Measurements from ENCODE around the gene TBC1D22B. TPM values are rescaled to one million over a fixed set of nuclear protein-coding genes. Genes with fewer than 3 reads are reported as not detected.

Gene TBC1D22B
- total and polyA plus RNA-seq, 2 donors (not counting 3 experiments of a cell fraction or from before 2014, with no cell fraction given): 13.1 to 13.6 TPM

DNA sequence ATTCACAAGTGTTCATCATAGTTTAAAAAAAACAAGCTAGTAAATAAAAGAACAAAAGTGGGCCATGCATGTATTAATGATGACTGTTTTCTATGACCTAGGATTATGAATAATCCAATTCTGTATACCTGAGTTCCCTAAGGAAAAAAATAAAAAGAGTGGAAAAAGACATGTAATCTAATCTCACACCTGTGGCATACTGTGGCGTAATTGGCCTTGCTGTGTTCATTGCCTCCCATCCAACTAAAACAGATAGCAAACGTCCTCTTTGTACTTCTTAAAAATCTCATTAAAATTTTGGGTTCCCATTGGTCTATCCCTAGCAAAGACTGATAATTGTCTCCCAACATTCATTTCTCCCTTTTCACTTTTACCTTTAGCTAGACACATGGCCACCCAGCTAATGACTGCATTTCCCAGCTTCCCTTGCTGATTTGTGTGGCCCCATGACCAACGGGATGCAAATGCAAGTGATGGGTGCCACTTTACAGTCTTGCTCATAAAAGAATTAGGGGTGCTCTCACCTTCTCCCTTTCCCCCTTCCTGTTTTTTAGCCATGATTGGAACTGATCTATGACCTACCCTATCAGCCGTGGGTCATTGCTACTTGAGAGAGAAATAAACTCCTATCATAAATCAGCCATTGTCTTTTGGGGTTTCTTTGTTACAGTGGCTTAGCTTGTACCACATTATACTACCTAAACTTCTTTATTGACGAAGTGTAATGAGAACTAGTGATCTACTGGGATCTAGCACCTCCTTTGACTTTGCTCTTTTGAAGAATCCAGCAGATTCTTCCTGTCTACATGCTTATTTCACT, 32.0 kb upstream of the TBC1D22B start:
- ChIA-PET POLR2A (no interaction called here), CTCF (interaction anchor here (0.6 to 1.4 kb wide), 2 partner anchors 15 to 32 kb away, joined by 3 read pairs; partner anchors contain the start of genes TBC1D22B and TMEM217)
- Histone ChIP-seq H3K9me1 (replicated peaks; ENCODE audit: control insufficient read depth, extremely low read depth, insufficient read depth, low read length) (no peaks in the 10 kb centered on the region), H3K9ac (replicated peaks; ENCODE audit: extremely low read depth, insufficient read depth, low read length) (no peak overlapping the region), H3K4me2 (ENCODE audit: insufficient read depth, low read length) (no peak overlapping the region), H3K27me3 (ENCODE audit: control insufficient read depth in 2 of 2, insufficient read depth in 2 of 2, low read length in 2 of 2) (no peaks in the 10 kb centered on the region), H3K27ac (ENCODE audit: insufficient read depth, low read depth, low read length) (no peak overlapping the region), H4K20me1 (replicated peaks; ENCODE audit: control insufficient read depth, extremely low read depth, insufficient read depth, low read length) (no peaks in the 10 kb centered on the region), H2AFZ (ENCODE audit: low read depth, low read length) (no peak overlapping the region), H3K79me2 (ENCODE audit: control insufficient read depth, insufficient read depth, low read length) (no peaks in the 10 kb centered on the region), H3K9me3 (replicated peaks; ENCODE audit: control insufficient read depth, insufficient read depth, low read length) (no peaks in the 10 kb centered on the region), H3K4me1 (ENCODE audit: control insufficient read depth, extremely low read depth, insufficient read depth, low read length) (peaks cover 7% of the 10 kb centered on the region), H3K36me3 (ENCODE audit: control insufficient read depth in 2 of 2, extremely low read depth in 1 of 2, insufficient read depth in 2 of 2, low read length in 2 of 2) (no peaks in the 10 kb centered on the region), H3K4me3 (replicated peaks in 1 of 3; ENCODE audit: insufficient read depth in 1 of 3, low read depth in 1 of 3, low read length in 3 of 3) (no peak overlapping the region)
- intact Hi-C loops (cut with micrococcal nuclease) (no loop called here), dilution Hi-C loops (cut with MboI; ENCODE audit: extremely low pct_ligation_motif_present, low sequenced_read_pairs) (no loop called here)
- no TSS peak for BruUV-seq (replicated peaks)
- DNase-seq (ENCODE audit: low read depth, low spot score): no peak
- TF ChIP-seq FOS (IDR thresholded peaks at IDR 0.05; ENCODE audit: borderline replicate concordance, insufficient read depth, low read length): no peak
- TF ChIP-seq GATA2 (IDR thresholded peaks at IDR 0.05; ENCODE audit: insufficient read depth, insufficient read length, low read depth, low read length): no peak
- TF ChIP-seq POLR2A (IDR thresholded peaks at IDR 0.05; ENCODE audit: low read depth, low read length): no peak
- no peak for TF ChIP-seq POLR2AphosphoS5 (IDR thresholded peaks at IDR 0.05; ENCODE audit: insufficient read depth, low read depth, low read length)
- TF ChIP-seq, protein P1, sequence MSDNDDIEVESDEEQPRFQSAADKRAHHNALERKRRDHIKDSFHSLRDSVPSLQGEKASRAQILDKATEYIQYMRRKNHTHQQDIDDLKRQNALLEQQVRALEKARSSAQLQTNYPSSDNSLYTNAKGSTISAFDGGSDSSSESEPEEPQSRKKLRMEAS (IDR thresholded peaks at IDR 0.05; ENCODE audit: insufficient read depth, insufficient read length): no peak
- TF ChIP-seq EZH2 (IDR thresholded peaks at IDR 0.05; ENCODE audit: borderline replicate concordance, low read depth, low read length, severe bottlenecking): no peak
- no peak for TF ChIP-seq MYC (IDR thresholded peaks at IDR 0.05; ENCODE audit: low read depth, low read length)
- TF ChIP-seq, protein P2, sequence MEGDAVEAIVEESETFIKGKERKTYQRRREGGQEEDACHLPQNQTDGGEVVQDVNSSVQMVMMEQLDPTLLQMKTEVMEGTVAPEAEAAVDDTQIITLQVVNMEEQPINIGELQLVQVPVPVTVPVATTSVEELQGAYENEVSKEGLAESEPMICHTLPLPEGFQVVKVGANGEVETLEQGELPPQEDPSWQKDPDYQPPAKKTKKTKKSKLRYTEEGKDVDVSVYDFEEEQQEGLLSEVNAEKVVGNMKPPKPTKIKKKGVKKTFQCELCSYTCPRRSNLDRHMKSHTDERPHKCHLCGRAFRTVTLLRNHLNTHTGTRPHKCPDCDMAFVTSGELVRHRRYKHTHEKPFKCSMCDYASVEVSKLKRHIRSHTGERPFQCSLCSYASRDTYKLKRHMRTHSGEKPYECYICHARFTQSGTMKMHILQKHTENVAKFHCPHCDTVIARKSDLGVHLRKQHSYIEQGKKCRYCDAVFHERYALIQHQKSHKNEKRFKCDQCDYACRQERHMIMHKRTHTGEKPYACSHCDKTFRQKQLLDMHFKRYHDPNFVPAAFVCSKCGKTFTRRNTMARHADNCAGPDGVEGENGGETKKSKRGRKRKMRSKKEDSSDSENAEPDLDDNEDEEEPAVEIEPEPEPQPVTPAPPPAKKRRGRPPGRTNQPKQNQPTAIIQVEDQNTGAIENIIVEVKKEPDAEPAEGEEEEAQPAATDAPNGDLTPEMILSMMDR (IDR thresholded peaks at IDR 0.05; ENCODE audit: extremely low read depth in 1 of 2, insufficient read depth in 1 of 2, low read depth in 1 of 2, low read length in 2 of 2): no peak
- no peak for TF ChIP-seq JUN (IDR thresholded peaks at IDR 0.05; ENCODE audit: borderline replicate concordance, insufficient read depth, insufficient read length, low read depth)
- no peak for FAIRE-seq

Data from endothelial cell of umbilical vein (primary cell).